ENCODE data around the gene FAM120A.
"Not testable (repeated sequence)": the region's sequence is repeated elsewhere in the genome, so short reads cannot be mapped to it uniquely, and the experiment has no call there.

Gene FAM120A

DNA sequence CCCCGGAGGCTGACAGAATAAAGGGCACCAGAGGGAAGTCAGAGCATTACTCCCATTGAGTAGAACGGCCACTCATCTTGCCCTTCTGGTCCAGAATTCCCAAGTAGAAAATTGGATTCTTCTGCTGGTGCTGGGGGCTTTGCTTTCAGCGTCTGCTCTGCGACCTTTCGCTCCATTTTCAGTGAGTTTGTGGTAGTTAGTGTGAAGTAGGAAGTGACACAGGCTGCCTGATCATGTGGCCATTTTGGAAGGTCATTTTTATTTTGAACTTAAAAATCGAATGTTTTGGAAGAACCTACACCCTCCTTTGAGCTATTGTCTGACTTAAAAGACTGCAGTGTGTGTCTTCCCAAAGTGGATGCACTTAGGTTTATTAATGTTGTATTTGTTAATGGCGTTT lies 58.6 kb downstream of the FAM120A start:
- TF ChIP-seq, protein P1, sequence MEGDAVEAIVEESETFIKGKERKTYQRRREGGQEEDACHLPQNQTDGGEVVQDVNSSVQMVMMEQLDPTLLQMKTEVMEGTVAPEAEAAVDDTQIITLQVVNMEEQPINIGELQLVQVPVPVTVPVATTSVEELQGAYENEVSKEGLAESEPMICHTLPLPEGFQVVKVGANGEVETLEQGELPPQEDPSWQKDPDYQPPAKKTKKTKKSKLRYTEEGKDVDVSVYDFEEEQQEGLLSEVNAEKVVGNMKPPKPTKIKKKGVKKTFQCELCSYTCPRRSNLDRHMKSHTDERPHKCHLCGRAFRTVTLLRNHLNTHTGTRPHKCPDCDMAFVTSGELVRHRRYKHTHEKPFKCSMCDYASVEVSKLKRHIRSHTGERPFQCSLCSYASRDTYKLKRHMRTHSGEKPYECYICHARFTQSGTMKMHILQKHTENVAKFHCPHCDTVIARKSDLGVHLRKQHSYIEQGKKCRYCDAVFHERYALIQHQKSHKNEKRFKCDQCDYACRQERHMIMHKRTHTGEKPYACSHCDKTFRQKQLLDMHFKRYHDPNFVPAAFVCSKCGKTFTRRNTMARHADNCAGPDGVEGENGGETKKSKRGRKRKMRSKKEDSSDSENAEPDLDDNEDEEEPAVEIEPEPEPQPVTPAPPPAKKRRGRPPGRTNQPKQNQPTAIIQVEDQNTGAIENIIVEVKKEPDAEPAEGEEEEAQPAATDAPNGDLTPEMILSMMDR (IDR thresholded peaks at IDR 0.05; ENCODE audit: low read depth, low read length): no peak
- no peak for DNase-seq (ENCODE audit: extremely low read depth, low read depth)

DNA sequence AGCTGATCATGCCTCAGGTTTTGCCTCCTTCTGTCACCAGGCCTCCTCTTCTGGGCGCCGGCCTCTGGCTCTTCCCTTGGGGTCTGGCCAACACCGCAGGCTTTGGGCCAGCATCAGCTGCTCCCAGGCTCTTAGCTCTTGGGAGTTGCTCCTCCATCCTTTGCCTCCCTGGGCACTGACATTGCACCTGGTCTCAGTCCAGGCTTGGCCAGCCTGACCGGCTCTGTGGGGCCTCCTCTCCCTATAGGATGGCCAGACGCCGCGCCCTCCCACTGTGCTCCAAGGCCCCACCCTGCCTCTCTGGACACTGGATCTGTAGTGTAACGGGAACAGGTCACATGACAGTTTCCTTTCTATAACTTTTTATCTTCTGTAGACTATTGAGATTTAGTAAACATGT lies 59.7 kb downstream of the FAM120A start:
- not testable (repeated sequence) for DNase-seq (ENCODE audit: extremely low read depth, low read depth)

DNA sequence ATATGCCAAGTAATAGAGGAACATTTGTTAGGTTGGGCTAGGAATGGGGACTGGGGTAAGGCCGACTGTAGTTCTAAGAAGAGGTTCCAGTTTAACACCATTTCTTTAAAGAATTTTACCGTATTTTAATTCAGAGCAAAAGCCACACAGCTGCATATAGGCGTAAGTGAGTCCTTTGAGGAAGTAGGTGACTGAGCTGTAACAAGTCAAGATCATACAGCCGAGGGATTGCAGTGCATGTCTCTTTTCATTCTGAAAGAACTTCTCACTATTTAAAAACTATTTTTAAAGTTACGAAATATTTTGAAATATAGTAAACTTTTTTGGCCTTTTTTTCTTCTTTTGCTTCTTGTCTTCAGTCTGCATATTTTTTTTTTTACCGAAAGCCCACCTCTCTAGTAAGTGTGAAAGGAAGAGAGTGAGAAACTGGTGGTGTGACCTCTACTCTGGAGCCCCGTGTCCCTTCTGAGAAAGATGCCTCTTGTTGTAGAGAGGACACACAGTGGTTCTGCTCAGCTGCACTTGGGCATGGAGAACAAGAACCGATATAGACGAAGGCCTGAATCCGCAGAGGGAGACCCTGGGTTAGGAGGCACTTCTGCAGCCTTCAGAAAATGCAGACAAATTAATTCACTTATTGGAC lies 60.8 kb downstream of the FAM120A start:
- DNase-seq (ENCODE audit: extremely low read depth, low read depth): not testable (repeated sequence)

DNA sequence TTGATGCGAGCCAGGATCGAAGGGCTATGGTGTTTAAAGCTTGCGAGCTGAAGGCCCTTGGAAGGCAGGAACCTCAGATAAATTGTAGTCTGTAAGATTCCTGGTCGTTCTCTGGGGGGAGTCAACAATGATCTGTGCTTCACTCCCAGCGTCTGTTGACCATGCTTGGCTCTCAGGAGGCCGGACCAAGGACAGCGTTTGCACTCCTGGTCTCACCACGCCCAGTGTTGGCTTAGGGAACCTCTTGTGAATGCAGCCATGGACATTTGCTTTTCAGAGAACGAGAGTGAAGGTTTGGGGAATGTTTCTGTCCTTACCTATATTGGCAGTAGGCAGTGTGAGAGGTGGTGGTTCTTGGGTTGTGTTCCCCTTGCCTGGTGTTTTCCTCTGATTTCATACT lies 62.1 kb downstream of the FAM120A start:
- no peak for DNase-seq (ENCODE audit: extremely low read depth, low read depth)
- TF ChIP-seq, protein P1 (IDR thresholded peaks at IDR 0.05; ENCODE audit: low read depth, low read length): no peak

DNA sequence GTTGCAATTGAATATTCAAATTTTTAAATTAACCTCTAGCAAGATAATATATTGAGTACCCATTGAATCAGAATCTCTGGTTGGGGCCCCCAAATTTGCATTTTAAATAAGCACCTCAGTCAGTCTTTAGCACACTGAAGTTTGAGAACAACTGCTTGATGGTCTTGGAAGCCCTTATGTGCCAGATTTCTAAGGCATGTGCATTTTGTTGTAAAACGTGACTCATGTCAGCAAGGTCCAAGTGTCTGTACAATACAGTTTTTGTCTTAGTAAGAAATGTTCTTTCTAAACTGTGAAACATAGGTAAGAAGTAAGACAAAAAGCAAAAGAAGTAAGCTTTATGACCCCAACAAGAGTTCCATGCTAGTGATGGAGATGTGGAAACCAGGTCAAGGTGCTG lies 65.8 kb downstream of the FAM120A start:
- TF ChIP-seq, protein P1 (IDR thresholded peaks at IDR 0.05; ENCODE audit: low read depth, low read length): no peak

DNA sequence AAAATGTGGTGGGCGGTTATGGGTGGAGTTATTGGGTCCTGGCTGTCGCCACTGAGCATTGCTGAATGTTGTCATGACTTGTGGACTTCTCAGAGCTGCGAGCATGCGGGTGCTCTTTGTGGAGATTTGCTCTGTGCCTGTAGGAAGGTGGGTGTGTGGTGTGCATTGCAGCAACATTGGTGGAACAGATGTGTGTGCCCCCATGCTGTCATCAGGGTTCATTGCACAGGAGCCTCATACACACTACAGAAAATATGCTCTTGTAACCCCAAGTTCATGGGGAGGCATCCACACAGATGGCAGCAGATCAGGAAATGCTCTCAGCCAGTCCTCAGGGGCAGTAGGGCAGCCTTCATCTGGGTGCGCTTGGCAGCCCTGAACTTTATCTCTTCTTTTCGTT lies 69.0 kb downstream of the FAM120A start:
- DNase-seq (ENCODE audit: extremely low read depth, low read depth): no peak
- TF ChIP-seq, protein P1 (IDR thresholded peaks at IDR 0.05; ENCODE audit: low read depth, low read length): no peak

More for the DNA sequence above, 65.8 kb downstream of the FAM120A start:
- no peak for DNase-seq (ENCODE audit: extremely low read depth, low read depth)

DNA sequence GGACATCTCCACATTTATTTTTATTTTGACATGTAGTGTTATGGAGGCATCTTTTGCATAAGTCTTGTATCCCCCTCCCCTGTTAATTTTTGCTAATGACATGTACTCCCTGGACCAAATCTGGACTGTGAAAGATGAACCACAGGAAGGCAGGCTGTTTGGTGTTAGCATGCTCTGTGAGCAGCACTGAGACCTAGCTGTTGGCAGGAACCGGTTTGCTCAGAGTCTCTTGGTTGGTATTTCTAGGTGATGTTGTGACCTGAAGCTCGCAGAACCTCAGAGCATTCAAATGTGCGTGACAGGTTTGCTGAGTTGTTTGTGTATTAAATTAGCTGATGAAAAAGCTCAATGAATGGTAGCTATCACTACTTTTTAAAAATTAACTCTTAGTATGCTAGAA lies 71.3 kb downstream of the FAM120A start:
- TF ChIP-seq, protein P1 (IDR thresholded peaks at IDR 0.05; ENCODE audit: low read depth, low read length): no peak
- DNase-seq (ENCODE audit: extremely low read depth, low read depth): no peak

DNA sequence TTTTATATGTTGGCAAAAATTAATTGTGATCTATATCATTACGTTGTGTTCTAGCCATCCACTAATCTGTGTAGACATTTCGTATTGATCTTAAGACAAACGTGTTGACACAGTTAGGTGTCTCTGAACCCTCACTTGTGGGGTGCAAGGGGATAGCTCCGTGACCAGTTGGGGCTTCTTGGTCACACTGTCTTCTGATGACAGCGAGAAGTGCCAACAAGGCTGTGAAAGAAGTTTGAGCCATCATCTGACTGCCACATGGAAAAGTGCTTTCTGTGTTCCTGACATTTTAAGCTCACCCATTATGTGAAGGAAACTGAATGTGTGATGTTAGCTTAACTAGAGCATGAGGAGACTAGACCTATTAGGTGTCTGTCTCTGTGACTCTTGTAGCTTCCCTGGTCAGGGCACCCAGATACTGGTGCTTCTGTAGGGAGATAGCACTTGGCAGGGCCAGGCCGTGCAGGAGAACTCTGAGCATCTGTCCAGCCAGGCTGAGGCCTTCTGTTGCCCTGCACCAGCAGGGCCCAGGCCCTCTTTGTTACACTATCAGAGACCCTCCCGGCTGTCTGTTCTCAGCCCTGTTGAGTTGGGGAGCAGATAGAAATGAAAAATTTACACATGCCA lies 72.1 kb downstream of the FAM120A start:
- no peak for DNase-seq (ENCODE audit: extremely low read depth, low read depth)
- TF ChIP-seq, protein P1 (IDR thresholded peaks at IDR 0.05; ENCODE audit: low read depth, low read length): no peak
